ENCODE measurements around the gene MIPOL1.

The MIPOL1 gene

DNA sequence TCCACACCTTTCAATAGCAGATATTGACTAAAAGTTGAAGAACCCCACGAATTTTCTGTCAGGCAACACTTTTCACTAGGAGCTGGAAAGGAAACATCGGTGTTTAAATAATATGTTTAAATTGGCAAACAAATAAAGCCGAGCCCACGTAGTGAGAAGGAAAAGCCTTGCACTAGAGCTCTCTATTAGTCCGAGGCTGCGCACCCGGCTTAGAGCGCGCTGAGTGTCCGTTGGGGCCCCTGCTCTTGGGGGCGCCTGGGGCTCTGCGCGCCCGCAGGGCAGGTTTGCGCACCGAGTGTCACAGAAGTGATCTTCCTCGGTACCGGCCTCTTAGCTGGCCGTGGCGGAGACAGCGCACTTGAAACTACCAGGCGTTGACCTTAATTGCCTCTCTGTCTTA lies 404.1 kb downstream of the MIPOL1 start:
- no peak for DNase-seq
